GM12865 (cell line): ENCODE measurements around the gene GPR108.

Experiments used
- DNase-seq: peaks from one replicate; pipeline ENCODE4 v3.0.0; 2010; ENCODE audit warnings: low read depth
- H3K4me3 ChIP-seq: 2 replicates; pipeline ENCODE4 v1.5.1; 2011; ENCODE audit warnings: mild to moderate bottlenecking, low read depth, low read length, control low read depth
- TF ChIP-seq, protein P1 (sequence below): IDR thresholded peaks from 2 replicates; pipeline ENCODE4 v1.5.1; 2011; ENCODE audit warnings: low read length, control low read depth, low read depth, inconsistent platforms; ENCODE audit not compliant: insufficient read depth; ENCODE audit errors: missing control alignments

Gene GPR108

DNA sequence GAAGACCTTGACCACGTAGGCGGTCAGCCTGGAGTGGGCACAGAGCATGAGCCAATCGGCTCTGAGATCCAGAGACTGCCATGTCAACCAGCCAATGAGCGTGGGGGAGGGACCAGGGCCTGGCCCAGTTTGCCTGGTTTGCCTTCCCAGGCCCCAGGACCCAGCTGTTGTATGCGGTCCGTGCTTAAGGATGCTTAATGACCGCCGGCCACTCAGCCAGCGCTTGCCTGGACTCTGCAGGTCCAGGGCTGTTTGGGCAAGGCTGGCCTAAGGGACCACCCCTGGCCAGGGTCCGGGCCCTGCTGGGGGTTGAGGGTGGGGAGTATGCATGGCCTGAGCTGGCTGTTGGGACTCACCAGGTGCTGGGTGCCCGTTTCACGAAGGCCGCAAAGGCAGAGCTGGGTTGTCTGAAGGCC, 44.3 kb downstream of the GPR108 start:
- DNase-seq, result no peak
- TF ChIP-seq, protein P1, sequence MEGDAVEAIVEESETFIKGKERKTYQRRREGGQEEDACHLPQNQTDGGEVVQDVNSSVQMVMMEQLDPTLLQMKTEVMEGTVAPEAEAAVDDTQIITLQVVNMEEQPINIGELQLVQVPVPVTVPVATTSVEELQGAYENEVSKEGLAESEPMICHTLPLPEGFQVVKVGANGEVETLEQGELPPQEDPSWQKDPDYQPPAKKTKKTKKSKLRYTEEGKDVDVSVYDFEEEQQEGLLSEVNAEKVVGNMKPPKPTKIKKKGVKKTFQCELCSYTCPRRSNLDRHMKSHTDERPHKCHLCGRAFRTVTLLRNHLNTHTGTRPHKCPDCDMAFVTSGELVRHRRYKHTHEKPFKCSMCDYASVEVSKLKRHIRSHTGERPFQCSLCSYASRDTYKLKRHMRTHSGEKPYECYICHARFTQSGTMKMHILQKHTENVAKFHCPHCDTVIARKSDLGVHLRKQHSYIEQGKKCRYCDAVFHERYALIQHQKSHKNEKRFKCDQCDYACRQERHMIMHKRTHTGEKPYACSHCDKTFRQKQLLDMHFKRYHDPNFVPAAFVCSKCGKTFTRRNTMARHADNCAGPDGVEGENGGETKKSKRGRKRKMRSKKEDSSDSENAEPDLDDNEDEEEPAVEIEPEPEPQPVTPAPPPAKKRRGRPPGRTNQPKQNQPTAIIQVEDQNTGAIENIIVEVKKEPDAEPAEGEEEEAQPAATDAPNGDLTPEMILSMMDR, result no peak
- no peak overlapping the region for H3K4me3 ChIP-seq

GRCh38 chr19:6692027-6692426, 45.4 kb downstream of the GPR108 start:
- DNase-seq, result no peak
- H3K4me3 ChIP-seq, result no peak overlapping the region
- TF ChIP-seq, protein P1, result no peak

DNA sequence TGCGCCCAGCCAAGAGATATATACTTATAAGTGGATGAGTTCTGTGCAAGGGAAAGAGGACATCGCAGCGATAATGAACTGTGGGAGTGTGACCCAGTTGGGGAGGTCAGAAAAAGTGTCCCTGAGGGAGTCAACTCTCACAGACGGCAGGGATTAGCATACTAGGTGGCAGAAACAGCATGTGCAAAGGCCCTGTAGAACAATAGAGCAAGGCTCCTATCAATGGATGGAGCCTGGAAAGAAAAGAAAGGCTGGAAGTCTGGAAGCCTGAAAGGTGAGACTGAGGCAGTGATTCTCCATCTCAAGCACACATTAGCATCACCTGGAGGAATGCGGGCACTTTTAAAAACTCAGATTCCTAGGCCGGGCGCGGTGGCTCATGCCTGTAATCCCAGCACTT, 46.0 kb downstream of the GPR108 start:
- DNase-seq, result no peak

GRCh38 chr19:6690160-6690885, 47.1 kb downstream of the GPR108 start:
- no peak overlapping the region for H3K4me3 ChIP-seq
- TF ChIP-seq, protein P1, result no peak
- no peak for DNase-seq

More for the DNA sequence above, 46.0 kb downstream of the GPR108 start:
- H3K4me3 ChIP-seq, result no peak overlapping the region
- TF ChIP-seq, protein P1, result no peak

DNA sequence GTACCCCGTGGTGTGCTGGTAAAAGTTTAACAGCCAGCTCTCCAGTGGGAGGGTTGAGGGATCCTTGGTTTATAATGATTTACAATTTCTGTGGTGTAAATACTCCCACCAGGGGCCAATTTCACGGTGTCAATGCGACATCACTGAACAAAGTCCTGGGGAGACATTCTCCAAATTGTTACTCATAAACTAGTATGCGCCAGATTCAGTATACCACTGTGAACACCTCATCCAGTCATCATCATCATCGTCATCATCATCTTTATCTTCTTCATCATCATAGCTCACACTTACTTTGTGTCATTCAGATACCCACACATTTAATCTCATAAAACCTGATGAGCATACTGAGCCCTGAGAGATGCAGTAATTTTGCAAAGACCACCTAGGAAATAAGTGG, 50.3 kb downstream of the GPR108 start:
- TF ChIP-seq, protein P1, result no peak
- no peak overlapping the region for H3K4me3 ChIP-seq
- DNase-seq, result no peak

DNA sequence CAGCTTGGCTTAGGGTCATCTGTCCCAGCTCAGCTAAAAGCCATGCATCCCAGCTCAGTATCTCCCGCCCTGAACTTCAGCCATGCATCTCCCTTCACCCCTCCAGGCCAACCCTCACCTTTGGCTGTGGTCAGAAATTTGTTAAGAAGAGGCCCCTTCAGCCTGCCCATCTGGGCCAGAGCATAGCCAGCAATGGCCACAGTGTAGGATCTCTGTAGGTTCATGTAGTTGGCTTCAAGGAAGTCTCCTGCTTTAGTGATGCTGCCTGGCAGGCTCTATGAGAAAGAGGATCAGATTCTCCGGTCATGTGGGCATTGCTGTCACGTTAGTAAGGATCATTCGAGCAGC, 50.8 kb downstream of the GPR108 start:
- no peak overlapping the region for H3K4me3 ChIP-seq
- no peak for DNase-seq
- TF ChIP-seq, protein P1, result no peak
